SHP77 treated with DMSO at 0.1 percent for 48 hours (cell line): ENCODE results near the gene TRNAU1AP.
"Not testable (repeated sequence)": the region's sequence is repeated elsewhere in the genome, so short reads cannot be mapped to it uniquely, and the experiment has no call there.

Experiments used
- DNase-seq: peaks from one replicate; lab custom pipeline; 2025; lab: John Stamatoyannopoulos, UW

Gene TRNAU1AP

DNA sequence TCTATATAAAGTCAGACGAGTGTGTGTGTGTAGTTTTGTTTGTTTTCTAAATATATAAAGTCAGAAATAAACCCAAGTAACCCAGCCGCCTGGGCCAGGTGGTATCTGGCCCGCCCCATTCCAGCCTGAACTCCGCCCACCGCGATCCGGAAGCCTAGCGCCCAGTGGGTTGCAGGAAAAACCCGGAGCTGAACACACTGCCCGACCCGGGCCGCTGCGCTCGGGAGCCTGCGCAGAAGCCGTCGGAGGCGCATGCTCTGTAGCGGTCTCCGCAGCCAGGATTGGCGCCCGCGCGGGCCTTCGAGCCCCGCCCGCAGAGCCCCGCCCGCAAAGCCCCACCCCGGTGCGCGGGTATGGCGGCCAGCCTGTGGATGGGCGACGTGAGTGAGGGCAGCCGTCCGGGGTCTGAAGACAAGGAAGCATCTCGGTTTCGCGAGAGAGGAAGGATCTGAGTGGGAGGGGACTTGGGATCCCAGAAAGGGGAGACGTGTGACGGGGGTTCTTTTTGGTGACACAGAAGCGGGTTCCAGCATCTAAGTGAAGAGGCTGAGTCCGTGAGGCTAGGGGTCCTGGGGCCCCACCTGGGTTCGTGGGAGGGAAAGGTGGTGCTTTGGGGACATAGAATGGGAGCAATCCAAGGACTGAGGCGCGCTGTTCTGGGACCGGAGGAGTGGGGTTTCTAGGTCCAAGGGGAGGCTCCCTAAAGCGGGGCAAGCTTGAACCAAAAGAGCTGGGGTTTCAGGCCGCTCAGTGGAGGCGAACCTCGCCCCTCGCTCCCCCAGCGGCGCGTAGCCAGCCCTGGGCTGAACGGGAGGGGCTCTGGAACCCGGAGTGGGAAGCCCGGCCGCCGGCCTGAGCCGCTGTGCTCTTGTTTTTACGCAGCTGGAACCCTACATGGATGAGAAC, at the start of gene TRNAU1AP:
Gene TRNAU1AP (plus strand): TSS at position 328 of the 906 bp plus-strand sequence. CDS start 26 bp downstream, at position 354.
- peak; percentile 92 for DNase-seq

DNA sequence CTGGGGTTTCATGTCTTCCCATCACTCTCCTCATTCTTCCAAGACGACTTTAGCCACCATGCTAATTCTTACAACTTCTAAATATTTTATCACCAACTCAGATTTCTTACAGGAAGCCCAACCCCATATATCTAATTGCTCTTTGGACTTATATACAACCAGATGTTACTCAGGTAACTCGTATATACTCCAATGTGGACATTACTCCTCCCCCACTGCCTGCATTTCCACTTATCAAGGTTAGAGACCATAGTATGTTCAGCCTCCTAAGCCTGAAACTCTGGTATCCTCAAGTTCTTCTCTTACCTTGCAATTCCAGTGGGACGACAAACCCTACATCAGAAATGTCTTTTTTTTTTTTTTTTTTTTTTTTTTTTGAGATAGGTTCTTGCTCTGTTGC, 49.8 kb upstream of the TRNAU1AP start:
- no peak for DNase-seq

DNA sequence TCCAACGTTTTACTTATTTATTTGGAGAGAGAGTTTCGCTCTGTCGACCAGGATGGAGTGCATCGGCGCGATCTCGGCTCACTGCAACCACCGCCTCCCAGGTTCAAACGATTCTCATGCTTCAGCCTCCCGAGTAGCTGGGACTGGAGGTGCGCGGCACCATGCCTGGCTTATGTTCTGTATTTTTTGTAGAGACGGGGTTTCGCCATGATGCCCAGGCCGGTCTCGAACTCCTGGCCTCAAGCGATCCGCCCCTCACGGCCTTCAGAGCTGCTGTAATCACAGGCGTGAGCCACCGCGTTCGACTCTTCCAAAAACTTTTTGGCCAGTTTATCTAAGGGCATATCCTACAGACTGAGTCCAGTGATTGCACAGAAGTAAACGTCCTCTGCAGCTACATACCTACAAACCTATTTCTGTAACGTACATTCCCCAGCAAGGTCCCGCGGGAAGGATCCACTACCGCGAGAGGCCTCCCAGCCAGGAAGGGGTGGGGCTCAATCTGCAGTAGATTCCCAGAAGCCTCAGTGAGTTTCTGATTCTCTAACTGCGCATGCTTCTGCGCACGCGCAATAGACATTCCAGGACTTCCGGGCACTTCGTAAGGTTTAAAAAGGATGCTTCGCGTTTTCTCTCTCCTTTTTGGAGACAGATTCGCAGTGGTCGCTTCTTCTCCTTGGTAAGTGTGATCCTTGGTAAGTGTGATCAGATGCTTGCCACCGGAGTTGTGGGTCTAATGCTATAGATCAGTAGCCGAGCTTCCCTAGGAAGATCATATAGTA, 47.3 kb upstream of the TRNAU1AP start, which contains the start of gene RCC1:
Gene RCC1 (plus strand): TSS at position 638 of the 782 bp plus-strand sequence. CDS start 23,824 bp downstream, outside the sequence.
- peak; percentile 98 for DNase-seq

DNA sequence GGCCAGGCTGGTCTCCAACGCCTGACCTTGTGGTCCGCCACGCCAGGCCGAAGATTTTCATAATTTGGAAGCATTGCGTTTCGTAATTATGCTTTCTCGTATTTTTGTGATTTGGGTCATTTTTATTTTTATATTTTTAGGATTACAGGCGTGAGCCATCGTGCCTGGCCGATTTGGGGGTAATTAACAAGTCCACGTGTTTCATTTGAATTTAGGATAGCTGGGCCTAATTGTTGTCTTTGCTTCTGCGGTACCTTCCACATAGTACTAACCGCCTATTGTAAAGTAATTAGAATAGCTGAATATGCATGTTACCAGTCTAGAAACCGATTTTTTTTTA, 46.0 kb upstream of the TRNAU1AP start:
- DNase-seq: no peak

DNA sequence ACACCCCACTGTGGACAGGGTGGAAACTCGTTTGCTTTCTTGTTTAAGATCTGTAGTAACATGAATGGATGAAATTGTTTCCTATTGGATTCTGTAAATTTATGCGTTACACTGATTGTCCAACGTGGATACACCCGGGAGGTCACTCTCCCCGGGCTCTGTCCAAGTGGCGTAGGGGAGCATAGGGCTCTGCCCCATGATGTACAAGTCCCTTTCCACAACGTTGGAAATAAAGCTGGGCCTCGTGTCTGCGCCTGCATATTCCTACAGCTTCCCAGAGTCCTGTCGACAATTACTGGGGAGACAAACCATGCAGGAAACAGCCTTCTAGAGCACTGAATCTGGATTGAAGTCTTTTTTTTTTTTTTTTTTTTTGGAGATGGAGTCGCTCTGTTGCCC, 45.6 kb upstream of the TRNAU1AP start:
- no peak for DNase-seq

DNA sequence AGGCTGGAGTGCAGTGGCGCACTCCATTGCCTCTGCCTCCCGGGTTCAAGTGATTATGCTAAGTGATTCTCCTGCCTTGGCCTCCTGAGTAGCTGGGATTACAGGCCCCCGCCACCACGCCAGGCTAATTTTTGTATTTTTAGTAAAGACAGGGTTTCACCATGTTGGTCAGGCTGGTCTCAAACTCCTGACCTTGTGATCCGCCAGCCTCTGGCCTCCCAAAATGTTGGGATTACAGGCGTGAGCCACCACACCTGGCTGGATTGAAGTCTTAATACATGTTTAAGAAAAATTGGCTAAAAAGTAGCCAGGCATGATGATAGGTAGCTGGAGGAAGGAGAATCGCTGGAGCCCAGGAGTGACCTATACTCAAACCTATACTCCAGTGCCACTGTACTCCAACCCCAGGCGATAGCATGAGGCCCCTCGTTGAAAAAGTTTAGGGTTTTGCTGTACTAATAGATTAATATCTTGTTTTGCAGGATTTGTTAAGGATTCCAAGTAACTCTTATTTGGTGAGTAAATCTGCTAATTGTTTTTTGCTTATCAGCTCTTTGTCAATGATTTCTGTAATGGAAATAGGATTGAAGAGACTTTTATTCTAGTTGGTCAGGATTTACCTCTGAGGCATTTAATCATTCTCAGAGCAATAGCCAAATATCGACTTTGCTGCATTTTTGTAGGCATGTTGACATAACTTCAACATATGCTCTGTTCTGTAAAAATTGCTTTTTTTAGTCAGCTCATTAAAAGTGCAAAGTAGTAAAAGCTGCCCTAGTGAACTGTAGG, 45.0 kb upstream of the TRNAU1AP start:
- no peak for DNase-seq

DNA sequence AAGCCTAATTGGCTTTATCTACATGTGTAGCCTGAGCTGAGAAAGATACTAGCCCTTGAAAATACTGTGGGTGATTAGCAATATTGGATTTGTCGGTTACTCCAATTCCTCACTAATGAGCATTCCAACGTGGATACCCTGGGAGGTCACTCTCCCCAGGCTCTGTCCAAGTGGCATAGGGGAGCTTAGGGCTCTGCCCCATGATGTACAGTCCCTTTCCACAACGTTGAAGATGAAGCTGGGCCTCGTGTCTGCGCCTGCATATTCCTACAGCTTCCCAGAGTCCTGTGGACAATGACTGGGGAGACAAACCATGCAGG, 44.5 kb upstream of the TRNAU1AP start:
- no peak for DNase-seq

DNA sequence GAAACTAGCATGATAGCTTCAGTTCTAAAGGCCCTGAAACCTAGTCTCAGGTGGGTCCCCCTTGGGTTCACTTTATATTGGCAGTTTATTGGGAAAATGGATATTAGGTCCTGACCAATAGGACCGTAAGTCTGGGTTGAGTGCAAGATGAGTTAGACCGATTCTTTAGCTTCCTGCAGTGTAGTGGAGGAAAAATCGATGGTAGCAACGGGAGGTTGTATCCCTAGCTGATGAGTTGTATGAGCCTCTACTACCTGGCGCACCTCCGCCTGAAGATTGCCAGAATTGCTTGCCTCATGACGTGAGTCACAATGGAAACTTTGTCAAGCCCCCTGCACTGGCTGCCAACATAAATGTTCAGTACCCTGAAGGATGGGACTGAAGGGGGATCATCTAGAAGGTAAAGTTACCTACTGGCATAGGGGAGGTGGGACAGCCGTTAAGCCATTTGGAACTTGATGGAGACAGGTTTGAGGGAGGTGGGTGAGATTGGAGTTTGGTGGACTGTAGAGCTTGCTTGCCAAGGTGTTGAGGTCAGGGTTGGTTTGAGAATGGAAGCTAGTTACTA, 43.1 kb upstream of the TRNAU1AP start:
- no peak for DNase-seq

DNA sequence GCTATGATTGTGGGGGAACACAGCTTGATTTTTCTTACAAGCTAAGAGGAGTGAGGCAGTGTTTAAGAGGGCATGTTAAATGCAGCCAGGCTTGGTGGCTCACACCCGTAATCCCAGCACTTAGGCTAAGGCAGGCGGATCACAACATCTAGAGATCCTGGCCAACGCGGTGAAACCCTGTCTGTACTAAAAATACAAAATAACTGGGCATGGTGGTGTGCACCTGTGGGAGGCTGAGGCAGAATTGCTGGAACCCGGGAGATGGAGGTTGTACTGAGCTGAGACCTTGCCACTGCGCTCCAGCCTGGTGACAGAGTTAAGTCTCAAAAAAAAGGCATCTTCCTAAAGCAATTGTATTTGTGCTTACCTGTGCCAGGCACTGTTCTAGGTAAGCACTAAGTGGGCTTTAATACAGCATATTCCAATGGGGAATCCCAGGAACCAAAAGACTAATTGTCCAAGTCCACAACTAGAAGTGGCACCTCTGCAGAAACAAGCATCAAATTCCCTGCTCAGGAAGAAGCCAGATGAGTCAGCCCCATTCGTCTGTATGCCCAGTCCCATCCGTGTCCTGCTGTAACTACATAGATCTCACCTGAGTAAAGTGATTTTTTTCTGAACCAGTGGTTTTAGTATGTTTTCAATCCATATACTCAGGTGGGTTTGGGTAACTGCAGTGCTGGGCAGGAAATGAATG, 42.5 kb upstream of the TRNAU1AP start:
- DNase-seq: no peak

DNA sequence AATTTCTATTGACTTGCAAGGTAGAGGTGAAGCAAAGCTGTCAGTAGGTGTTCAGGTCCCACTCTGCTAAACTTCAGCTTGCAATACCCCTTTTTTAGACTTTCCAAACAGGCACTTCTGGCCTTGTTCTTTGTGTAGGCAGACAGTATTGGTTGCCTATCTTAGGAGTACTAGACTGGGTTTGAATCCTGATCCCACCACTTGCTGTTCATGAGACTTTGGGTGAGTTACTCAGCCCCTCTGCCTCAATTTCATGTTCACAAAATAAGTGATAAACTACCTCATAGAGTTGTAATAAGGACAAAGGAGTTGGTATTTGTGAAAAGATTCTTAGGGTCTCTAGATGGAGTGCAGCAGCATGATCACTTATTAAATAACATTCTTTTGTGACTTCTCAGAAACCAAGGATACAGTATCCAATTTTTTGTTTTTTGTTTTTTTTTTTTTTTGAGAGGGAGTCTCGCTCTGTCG, 41.9 kb upstream of the TRNAU1AP start:
- no peak for DNase-seq

DNA sequence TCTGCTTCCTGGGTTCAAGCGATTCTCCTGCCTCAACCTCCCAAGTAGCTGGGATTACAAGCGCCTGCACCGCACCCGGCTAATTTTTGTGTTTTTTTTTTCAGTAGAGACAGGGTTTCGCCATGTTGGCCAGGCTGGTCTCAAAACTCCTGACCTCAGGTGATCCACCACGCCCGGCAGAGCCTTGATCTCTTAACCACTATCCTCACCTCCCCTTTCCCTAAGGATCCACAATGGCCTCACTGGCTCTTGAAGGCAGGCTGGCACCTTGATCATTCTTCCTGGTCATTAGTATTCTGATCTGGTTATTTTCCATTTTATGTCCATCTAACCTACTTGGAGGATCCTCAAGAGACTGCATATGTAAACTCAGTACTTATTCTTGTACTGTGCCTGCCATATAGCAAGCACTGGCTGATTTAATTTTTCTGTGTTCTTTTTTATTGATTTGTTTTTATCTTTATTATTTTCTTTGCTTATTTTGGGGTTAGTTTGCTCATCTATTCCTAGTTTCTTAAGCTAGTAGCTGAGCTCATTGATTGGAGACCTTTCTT, 40.8 kb upstream of the TRNAU1AP start:
- DNase-seq: no peak

DNA sequence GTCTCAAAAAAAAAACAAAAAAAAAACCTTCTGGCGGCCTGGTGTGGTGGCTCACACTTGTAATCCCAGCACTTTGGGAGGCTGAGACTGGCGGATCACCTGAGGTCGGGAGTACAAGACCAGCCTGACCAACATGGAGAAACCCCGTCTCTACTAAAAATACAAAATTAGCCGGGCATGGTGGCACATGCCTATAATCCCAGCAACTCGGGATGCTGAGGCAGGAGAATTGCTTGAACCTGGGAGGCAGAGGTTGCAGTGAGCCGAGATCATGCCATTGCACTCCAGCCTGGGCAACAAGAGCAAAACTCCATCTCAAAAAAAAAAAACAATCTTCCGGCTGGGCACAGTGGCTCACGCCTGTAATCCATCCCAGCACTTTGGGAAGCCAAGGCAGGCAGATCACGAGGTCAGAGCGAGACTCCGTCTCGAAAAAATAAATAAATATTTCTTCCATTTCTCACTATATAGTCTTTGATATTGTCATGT, 38.4 kb upstream of the TRNAU1AP start:
- DNase-seq: not testable (repeated sequence)

DNA sequence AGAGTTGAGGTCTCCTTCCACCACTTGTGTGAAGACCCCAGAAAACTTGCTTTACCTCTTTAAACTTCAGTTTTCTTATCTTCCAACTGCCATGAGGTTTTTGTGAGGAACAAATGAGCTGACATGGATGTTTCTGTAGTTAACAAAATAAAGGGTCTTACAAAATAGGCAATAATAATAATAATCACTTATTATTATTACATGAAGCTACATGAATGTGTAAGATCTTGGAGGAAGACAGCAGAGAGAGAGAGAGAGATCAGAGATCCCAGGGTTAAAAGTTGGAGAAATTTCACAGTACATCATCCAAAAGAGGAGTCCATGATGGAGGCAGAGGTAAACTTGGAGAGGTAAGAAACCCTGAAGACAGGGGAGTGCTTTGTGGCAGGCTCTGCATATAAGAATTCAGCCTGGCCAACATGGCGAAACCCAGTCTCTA, 36.3 kb upstream of the TRNAU1AP start:
- DNase-seq: no peak

DNA sequence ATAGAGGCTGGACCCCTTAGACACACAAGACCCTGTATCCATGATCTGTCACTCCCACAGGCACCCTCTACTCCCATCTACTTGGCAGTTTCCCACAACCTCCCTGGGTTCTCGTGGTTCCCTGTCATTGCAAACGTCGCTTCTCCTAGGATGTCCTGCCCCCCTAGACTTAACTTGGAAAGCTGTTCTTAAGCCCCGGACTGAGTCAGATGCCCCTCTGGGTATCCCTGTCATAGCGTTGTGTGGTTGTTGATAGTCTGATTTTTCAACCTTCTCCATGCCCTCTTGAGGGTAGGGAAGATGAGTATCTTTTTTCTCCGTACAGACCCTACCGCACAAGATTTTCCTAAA, 35.3 kb upstream of the TRNAU1AP start:
- no peak for DNase-seq

DNA sequence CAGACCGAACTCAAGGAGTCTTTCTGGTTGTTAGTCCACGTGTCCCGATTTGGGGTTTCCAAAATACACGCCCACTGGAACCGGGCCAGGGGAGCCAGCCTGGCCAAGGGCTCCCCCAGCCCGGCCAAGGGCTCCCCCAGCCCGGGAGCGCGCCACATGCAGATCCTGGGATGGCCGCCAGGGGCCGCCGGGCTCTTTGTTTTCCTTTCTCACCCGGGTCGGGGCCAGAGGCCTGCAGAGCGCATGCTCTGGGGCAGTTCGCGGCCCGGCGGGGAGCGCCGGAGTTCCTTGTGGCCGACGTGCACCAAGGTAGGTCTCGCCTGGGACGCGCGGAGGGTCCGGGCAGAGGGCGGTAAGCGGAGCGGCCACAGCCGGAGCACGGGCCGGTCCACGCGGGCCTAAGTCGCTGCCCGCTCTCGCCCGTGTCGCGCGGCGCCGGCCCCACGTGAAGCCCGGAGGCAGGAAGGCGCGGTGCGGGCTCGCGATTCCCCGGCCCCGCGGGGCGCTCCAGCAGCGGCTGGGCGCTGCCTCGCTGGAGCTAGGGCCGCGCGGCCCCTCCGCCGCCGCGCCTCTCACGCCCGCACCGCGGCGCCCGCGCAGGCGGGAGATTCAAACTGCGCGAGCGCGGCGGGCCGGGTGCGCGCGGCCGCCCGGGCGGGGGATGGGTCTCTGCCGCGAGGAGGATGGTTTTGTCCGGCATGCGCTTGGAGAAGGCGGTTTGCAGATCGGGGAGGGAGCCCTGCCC, 34.7 kb upstream of the TRNAU1AP start:
- DNase-seq: peak; percentile 42

DNA sequence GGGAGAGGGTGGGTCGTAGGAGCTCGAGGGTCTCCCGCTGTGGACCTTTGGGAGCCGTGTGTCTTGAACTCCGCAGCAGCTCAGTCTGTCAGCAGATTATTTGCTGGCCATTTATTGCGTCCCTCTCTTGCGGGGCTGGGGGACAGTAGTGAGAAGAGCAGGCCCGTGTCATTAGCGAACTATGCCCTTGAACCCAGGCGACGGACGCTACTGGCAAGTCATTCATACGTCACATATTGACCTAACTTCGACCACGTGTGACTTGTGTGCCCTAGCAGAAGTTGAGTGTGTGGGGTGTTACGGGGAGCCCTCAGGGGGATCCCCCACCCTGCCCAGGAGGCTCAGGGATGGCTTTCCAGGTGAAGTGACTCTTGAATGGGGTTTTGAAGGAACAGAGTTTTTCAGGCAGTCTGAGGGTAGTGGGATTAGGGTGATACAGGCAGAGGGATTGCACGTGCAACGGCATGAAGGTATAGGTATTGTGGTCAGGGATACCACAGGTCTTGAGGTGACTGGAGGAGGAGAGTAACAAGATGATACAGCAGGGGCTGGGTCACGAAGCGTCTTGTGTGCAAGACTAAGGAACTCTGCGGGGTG, 34.0 kb upstream of the TRNAU1AP start:
- no peak for DNase-seq

DNA sequence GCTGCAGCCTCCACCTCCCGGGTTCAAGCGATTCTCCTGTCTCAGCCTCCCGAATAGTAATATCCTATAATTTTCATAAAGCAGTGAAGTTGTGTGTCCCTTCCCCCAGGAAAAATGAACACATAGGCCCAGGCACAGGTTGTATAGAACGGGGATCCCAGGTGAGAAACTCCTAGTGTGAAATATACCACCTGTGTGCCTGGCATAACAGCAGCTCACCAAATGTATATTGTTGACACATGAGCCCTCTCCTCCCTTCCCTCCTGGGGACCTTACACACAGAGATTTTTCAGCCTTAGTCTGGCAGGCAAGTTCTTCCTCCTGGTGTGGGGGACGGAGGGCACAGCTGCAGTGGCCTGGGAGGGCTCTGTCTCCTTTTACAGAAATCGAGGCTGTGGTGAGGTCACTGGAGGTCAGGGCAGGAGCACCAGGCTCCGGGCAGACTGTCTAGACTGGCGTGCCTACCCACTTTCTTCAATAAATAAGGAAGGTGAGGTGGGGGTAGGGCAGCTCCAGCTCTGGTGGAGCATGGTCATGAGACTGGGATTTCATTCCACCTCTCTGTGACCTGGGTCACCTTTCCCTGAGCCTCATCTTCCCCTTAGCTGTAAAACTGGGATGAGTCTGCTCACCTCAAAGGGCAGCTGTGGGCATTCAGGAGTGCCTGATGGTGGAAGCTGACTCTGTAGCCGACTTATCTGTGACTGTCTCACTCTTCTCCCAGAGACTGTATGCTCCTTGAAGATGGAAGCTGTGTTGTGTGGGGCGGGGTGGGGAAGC, 32.7 kb upstream of the TRNAU1AP start:
- DNase-seq: no peak

DNA sequence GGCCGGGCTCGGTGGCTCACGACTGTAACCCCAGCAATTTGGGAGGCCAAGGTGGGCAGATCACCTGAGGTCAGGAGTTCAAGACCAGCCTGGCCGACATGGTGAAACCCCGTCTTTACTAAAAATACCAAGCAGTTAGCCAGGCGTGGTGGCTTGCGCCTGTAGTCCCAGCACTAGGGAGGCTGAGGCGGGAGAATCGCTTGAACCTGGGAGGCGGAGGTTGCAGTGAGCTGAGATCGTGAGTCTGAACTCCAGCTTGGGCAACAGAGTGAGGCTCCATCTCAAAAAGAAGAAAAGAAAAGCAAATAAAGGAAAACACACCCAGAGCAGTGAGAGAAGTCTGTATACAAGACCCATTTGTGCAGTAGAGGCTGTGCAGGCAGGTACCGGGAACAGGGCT, 32.1 kb upstream of the TRNAU1AP start:
- DNase-seq: not testable (repeated sequence)
